Activated effector memory CD4-positive, alpha-beta T cell treated with Interleukin-2 at 50 U/mL for 16 hours (primary cell): ENCODE data around the gene AHRR.
"Not testable (repeated sequence)": the region's sequence is repeated elsewhere in the genome, so short reads cannot be mapped to it uniquely, and the experiment has no call there.

Source experiments
- DNase-seq: peaks from one replicate; pipeline ENCODE4 v3.0.0-alpha.2; 2020

The AHRR gene

GRCh38 chr5:306011-306805 is 15.3 kb upstream of the AHRR start:
- DNase-seq, result no peak

GRCh38 chr5:307306-307705 is 14.2 kb upstream of the AHRR start:
- no peak for DNase-seq

GRCh38 chr5:307794-308579 is 13.5 kb upstream of the AHRR start:
- no peak for DNase-seq

- DNase-seq, result no peak
Observed at GRCh38 chr5:308672-309271, 12.7 kb upstream of the AHRR start.

GRCh38 chr5:309831-310230 is 11.7 kb upstream of the AHRR start:
- DNase-seq, result not testable (repeated sequence)

- DNase-seq, result no peak
Observed at GRCh38 chr5:310516-310915, 11.0 kb upstream of the AHRR start.

GRCh38 chr5:310941-311434 is 10.5 kb upstream of the AHRR start:
- no peak for DNase-seq

GRCh38 chr5:311963-312362 is 9.6 kb upstream of the AHRR start:
- DNase-seq, result no peak

GRCh38 chr5:312845-313244 is 8.7 kb upstream of the AHRR start:
- no peak for DNase-seq

GRCh38 chr5:313265-313664 is 8.2 kb upstream of the AHRR start:
- DNase-seq, result no peak

- no peak for DNase-seq
Observed at GRCh38 chr5:313806-314376, 7.6 kb upstream of the AHRR start.

GRCh38 chr5:314676-315487 is 6.6 kb upstream of the AHRR start:
- no peak for DNase-seq

GRCh38 chr5:315488-316209 is 5.9 kb upstream of the AHRR start:
- no peak for DNase-seq

GRCh38 chr5:316210-317085 is 5.1 kb upstream of the AHRR start:
- DNase-seq, result no peak

- no peak for DNase-seq
Observed at GRCh38 chr5:317086-317811, 4.3 kb upstream of the AHRR start.

- DNase-seq, result no peak
Observed at GRCh38 chr5:318341-318897, 3.1 kb upstream of the AHRR start.

GRCh38 chr5:318931-319601 is 2.4 kb upstream of the AHRR start:
- no peak for DNase-seq

- no peak for DNase-seq
Observed at GRCh38 chr5:320524-321229, 837 bp upstream of the AHRR start.
